ENCODE results near the gene REXO1. TPM values are rescaled to one million over a fixed set of nuclear protein-coding genes. Genes with fewer than 3 reads are reported as not detected.

Gene REXO1
- total and polyA plus RNA-seq, 9 of the 15 experiments (the other 6 are each of a cell fraction or from before 2014, with no cell fraction given): 0.04 to 63.3 (median 15.8) TPM

- FAIRE-seq: no peak
- no peak; the same call in 2 of the 3 replicates for ATAC-seq
- Histone ChIP-seq H3K9me3 (replicated peaks; ENCODE audit: control insufficient read depth, insufficient read depth, low read depth, low read length) (peaks cover 5% of the 10 kb centered on the region; the same call in 1 of the 2 replicates), H4K20me1 (replicated peaks; ENCODE audit: control insufficient read depth, insufficient read depth, low read length) (no peaks in the 10 kb centered on the region), H3K27ac (ENCODE audit: extremely low read depth, low read depth, low read length) (no peak overlapping the region), H3K4me1 (replicated peaks in 1 of 2; ENCODE audit: control insufficient read depth in 2 of 2, insufficient read depth in 2 of 2, low read length in 2 of 2) (peaks cover 0 to 43% of the 10 kb centered on the region in 2 experiments; a peak in 3 of 5 replicates), H3K27me3 (ENCODE audit: control insufficient read depth in 2 of 2, insufficient read depth in 2 of 2, low read length in 2 of 2) (no peaks in the 10 kb centered on the region), H3K36me3 (ENCODE audit: control insufficient read depth, insufficient read depth, low read length) (no peaks in the 10 kb centered on the region), H3K4me2 (ENCODE audit: insufficient read depth, low read length) (no peak overlapping the region), H3K9ac (ENCODE audit: insufficient read depth in 1 of 2, low read depth in 2 of 2, low read length in 2 of 2) (peak overlapping the region in 1 of 2 experiments; percentile 77; a peak in 2 of 4 replicates), H3K79me2 (ENCODE audit: control insufficient read depth, insufficient read depth, low read length) (no peaks in the 10 kb centered on the region), H2AFZ (ENCODE audit: low read depth, low read length) (peak overlapping the region; percentile 37), H3K4me3 (no peak overlapping the region), H3K9me1 (ENCODE audit: control insufficient read depth, insufficient read depth, low read length) (peaks cover 3% of the 10 kb centered on the region)
- in situ Hi-C loops (cut with MboI): no loop called here
- POLR2A ChIA-PET: interaction anchor here (0.6 kb wide), 2 partner anchors 9 to 143 kb away, joined by 3 read pairs; no protein-coding TSS in a partner anchor
- 67% methylated on average over 14 of the region's 20 CpGs for WGBS (ENCODE audit: insufficient coverage, low coverage, missing lambda C conversion rate)
- intact Hi-C loops (cut with micrococcal nuclease): loop anchor here (1.0 to 2.0 kb wide), 2 partner anchors 20 to 123 kb away; no protein-coding TSS in a partner anchor
- CTCF ChIA-PET (ENCODE audit: low intra/inter-chr PET ratio): interaction anchor here (0.9 to 3.3 kb wide), 2 partner anchors 32 to 123 kb away, joined by 3 to 29 read pairs; no protein-coding TSS in a partner anchor
- BruUV-seq (replicated peaks): no TSS peak
- peak in 3 of 4 experiments; percentile 47 to 56 (median 51) for DNase-seq (ENCODE audit: extremely low read depth in 1 of 4, low spot score in 3 of 4)
- TF ChIP-seq NCOR1 (IDR thresholded peaks at IDR 0.05) (no peak), HINFP (tag; conservative IDR thresholded peaks at IDR 0.05; ENCODE audit: low read depth) (no peak), ZNF740 (CRISPR knock-in tag; IDR thresholded peaks at IDR 0.05) (no peak), ZNF740 (tag; IDR thresholded peaks at IDR 0.05) (no peak), ZBTB43 (CRISPR knock-in tag; IDR thresholded peaks at IDR 0.05) (no peak), THRAP3 (IDR thresholded peaks at IDR 0.05; ENCODE audit: borderline replicate concordance) (no peak), ZNF133 (CRISPR knock-in tag; IDR thresholded peaks at IDR 0.05) (no peak), MNT (conservative IDR thresholded peaks at IDR 0.05) (peak in 1 of 2 experiments; percentile 32; a peak in 1 of 4 replicates), ZNF511 (CRISPR knock-in tag; IDR thresholded peaks at IDR 0.05) (no peak), SMAD3 (CRISPR knock-in tag; conservative IDR thresholded peaks at IDR 0.05) (no peak), ZC3H11A (IDR thresholded peaks at IDR 0.05; ENCODE audit: low read depth, low read length) (no peak)
Observed at GRCh38 chr19:1794424-1795172, 53.7 kb downstream of the REXO1 start.

All from K562 (cell line).